Pancreas (tissue), 10 donors: Measurements from ENCODE around the gene ACY1. TPM values are rescaled to one million over a fixed set of nuclear protein-coding genes. Genes with fewer than 3 reads are reported as not detected.
A peak's percentile ranks its signal among the peaks of the same experiment; 100 is the strongest.

Source experiments
- ATAC-seq, 4 donors: fragments of 200-7000 bp; cut with Tn5 transposase; one replicate each; pipeline versions ENCODE4 v1.8.0 to v1.9.1; 2020; ENCODE audit warnings: mild to moderate bottlenecking in 4 of 4, moderate library complexity in 4 of 4
- DNase-seq, 6 donors: peaks; one replicate each; pipeline ENCODE4 v3.0.0-alpha.2; 2020
- FAIRE-seq: peaks from 2 replicates; lab custom pipeline; 2012; peaks lifted over from hg19 to GRCh38; lab: Jason Lieb, UNC
- H3K27ac ChIP-seq, 4 donors: fragments of 200-600 bp; sonication (generic); 1 replicate in 3 of 4; 2 replicates in 1 of 4; pipeline versions ENCODE4 v1.5.0 to v1.8.0; 2020
- H3K27me3 ChIP-seq, 4 donors: fragments of 200-600 bp; one replicate each; pipeline ENCODE4 v1.8.0; 2021
- H3K36me3 ChIP-seq, 3 donors: fragments of 200-600 bp; sonication (generic) in 1 of 3; one replicate each; pipeline versions ENCODE4 v1.5.0 to v1.8.0; 2020 to 2021
- H3K4me1 ChIP-seq, 3 donors: fragments of 200-600 bp; one replicate each; pipeline ENCODE4 v1.8.0; 2021
- H3K4me3 ChIP-seq, 4 donors: fragments of 200-600 bp; sonication (generic) in 2 of 4; one replicate each; pipeline versions ENCODE4 v1.5.0 to v1.8.0; 2020 to 2021
- H3K9me3 ChIP-seq, 4 donors: fragments of 200-600 bp; one replicate each; pipeline ENCODE4 v1.8.0; 2021
- CTCF ChIP-seq, 4 donors: fragments of 200-600 bp; sonication (generic) in 3 of 4; IDR thresholded peaks; one replicate each; pipeline versions ENCODE4 v1.5.0 to v1.8.0; 2021; ENCODE audit warnings: antibody characterized with exemption in 4 of 4
- WGBS, 2 donors: extraction: QIAGEN DNeasy Blood & Tissue Kit; methylation state at CpG; one replicate each; pipeline ENCODE4 v1.1.7; 2013; 5-methylcytosine and 5-hydroxymethylcytosine counted together
- intact Hi-C, 3 donors: fragments of 100-400 bp; cut with DNase I; formaldehyde crosslinking; loops; one replicate each; pipeline versions ENCODE4 v1.11.1 to v1.14.2; 2022
- polyA plus RNA-seq, 2 donors: library from polyadenylated mRNA; stranded (reverse); fragments of 200-250 nt; gene quantifications; one replicate each; pipeline ENCODE4 v1.2.3, GENCODE V29; 2013
- total RNA-seq, 6 donors: library from RNA; stranded (reverse); fragmentation: NEBNext Ultra II Directional in 4 of 6; extraction: Animal tissue kit (Norgen Biotek cat#: 25700) in 4 of 6; gene quantifications; one replicate each; pipeline versions ENCODE4 v1.2.1 to v1.2.4, GENCODE V29; 2021 to 2023
- donor health status: healthy with polysubstance abuse.
- donor health status: DM: no; HTN: no; CAD: no; lungs with moderate emphysema.
- donor health status: DM: no; HTN: no; CAD: no.
- donor health status: control.
- donor health status: control.
- donor health status: Bipolar disorder and iron deficiency.
- donor health status: DM: yes; HTN: yes; CAD: no.
- donor health status: DM: no; HTN: no; CAD: no.
- donor health status: DM: no; HTN: no; CAD: no.
- donor health status: DM: yes; HTN: yes; CAD: no.

Gene ACY1
- total and polyA plus RNA-seq, 8 donors = 5.7 to 21.5 (median 15.6) TPM

GRCh38 chr3:51961011-51961410 is 22.3 kb upstream of the ACY1 start:
- H3K9me3 ChIP-seq = no peaks in the 10 kb centered on the region
- intact Hi-C loops = no loop called here
- no peak for TF ChIP-seq CTCF (IDR thresholded peaks at IDR 0.05)
- WGBS, 2 donors = 93 to 96% methylated on average over 16 to 18 of the region's 18 CpGs
- FAIRE-seq (no peak), ATAC-seq (no peak), DNase-seq (peak in 2 of 6 donors; percentile 21 to 78)
- no peaks in the 10 kb centered on the region for H3K36me3 ChIP-seq
- no peaks in the 10 kb centered on the region for H3K27me3 ChIP-seq
- peaks cover 0 to 8% (median 4%) of the 10 kb centered on the region in 3 donors for H3K4me1 ChIP-seq
- H3K4me3 ChIP-seq = no peak overlapping the region
- no peak overlapping the region for H3K27ac ChIP-seq

GRCh38 chr3:51961602-51962569 is 21.4 kb upstream of the ACY1 start:
- 48 to 50% methylated on average over 9 of the region's 9 CpGs for WGBS, 2 donors
- TF ChIP-seq CTCF (IDR thresholded peaks at IDR 0.05) = no peak
- FAIRE-seq = no peak
- H3K27ac ChIP-seq = no peak overlapping the region
- H3K4me1 ChIP-seq = peaks cover 0 to 4% (median 2%) of the 10 kb centered on the region in 3 donors
- no peaks in the 10 kb centered on the region for H3K9me3 ChIP-seq
- DNase-seq = peak in 2 of 6 donors; percentile 28 to 33
- H3K27me3 ChIP-seq = no peaks in the 10 kb centered on the region
- intact Hi-C loops = no loop called here
- H3K36me3 ChIP-seq = no peaks in the 10 kb centered on the region
- peak; percentile 25 to 80 (median 62) for ATAC-seq
- no peak overlapping the region for H3K4me3 ChIP-seq

- no peak for TF ChIP-seq CTCF (IDR thresholded peaks at IDR 0.05)
- Histone ChIP-seq H3K36me3 (no peaks in the 10 kb centered on the region), H3K4me3 (no peak overlapping the region), H3K4me1 (peaks cover 0 to 4% (median 2%) of the 10 kb centered on the region in 3 donors), H3K27ac (no peak overlapping the region), H3K9me3 (no peaks in the 10 kb centered on the region), H3K27me3 (no peaks in the 10 kb centered on the region)
- intact Hi-C loops = no loop called here
- FAIRE-seq (no peak), DNase-seq (peak in 1 of 6 donors; percentile 31), ATAC-seq (no peak)
- WGBS, 2 donors = 83 to 92% methylated on average over 6 of the region's 6 CpGs
Measured at GRCh38 chr3:51962854-51963530, 20.3 kb upstream of the ACY1 start.

GRCh38 chr3:51963951-51964451 is 19.3 kb upstream of the ACY1 start:
- no peak overlapping the region for H3K27ac ChIP-seq
- intact Hi-C loops = no loop called here
- 82% methylated on average over 12 of the region's 12 CpGs for WGBS, 2 donors
- no peak for FAIRE-seq
- H3K4me3 ChIP-seq = no peak overlapping the region
- no peaks in the 10 kb centered on the region for H3K9me3 ChIP-seq
- TF ChIP-seq CTCF (IDR thresholded peaks at IDR 0.05) = no peak
- no peaks in the 10 kb centered on the region for H3K27me3 ChIP-seq
- no peaks in the 10 kb centered on the region for H3K36me3 ChIP-seq
- no peak for ATAC-seq
- peaks cover 0 to 8% (median 6%) of the 10 kb centered on the region in 3 donors for H3K4me1 ChIP-seq
- peak in 2 of 6 donors; percentile 39 to 67 for DNase-seq
